Liver (tissue), 2 donors: ENCODE measurements around the gene KCNMA1.

Source experiments
- FOXA1 ChIP-seq: IDR thresholded peaks from 2 replicates; pipeline ENCODE4 v1.6.1; 2016; ENCODE audit warnings: antibody characterized with exemption
- TF ChIP-seq, protein P1 (sequence below): fragments of 150-350 bp; IDR thresholded peaks from 2 replicates; pipeline ENCODE4 v1.5.1; 2017; ENCODE audit warnings: improper control_type of control experiment, low read depth, low read length; ENCODE audit not compliant: missing input control
- TF ChIP-seq, protein P2 (sequence below): IDR thresholded peaks from 2 replicates; pipeline ENCODE4 v1.6.1; 2016; ENCODE audit warnings: antibody characterized with exemption
- donor health status: healthy.

DNA sequence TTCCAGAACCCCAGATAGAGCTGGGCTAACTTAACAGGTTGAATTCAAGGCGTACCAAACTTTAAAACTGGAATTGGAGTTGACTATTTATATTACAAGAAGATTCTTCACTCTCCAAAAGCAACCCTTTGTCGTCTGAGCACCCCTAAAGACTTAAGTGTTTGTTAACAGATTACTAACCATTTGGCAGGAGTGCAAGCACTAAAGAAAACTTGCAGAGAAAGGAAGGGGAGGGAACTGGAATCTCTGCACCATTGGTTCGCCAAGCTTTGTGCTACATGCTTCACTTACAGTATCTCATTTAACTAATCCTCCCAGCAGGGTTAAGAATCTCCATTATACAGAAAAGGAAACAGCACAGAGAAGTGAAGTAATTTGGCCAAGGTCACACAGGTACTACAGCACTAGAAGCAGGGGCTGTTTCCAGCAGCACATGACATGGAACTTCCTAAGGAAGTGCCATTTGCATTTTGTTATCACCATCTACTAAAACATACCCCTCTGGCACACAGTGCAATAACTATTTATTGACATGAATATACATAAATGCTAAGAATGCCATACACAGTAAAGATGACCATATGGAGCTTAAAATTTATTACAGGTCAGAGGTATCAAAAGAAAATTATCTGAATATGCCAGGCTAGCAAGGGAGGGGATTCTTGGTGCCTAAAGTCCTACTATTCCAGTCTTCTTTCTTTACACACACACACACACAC lies 201.2 kb downstream of the KCNMA1 start:
- TF ChIP-seq, protein P1, sequence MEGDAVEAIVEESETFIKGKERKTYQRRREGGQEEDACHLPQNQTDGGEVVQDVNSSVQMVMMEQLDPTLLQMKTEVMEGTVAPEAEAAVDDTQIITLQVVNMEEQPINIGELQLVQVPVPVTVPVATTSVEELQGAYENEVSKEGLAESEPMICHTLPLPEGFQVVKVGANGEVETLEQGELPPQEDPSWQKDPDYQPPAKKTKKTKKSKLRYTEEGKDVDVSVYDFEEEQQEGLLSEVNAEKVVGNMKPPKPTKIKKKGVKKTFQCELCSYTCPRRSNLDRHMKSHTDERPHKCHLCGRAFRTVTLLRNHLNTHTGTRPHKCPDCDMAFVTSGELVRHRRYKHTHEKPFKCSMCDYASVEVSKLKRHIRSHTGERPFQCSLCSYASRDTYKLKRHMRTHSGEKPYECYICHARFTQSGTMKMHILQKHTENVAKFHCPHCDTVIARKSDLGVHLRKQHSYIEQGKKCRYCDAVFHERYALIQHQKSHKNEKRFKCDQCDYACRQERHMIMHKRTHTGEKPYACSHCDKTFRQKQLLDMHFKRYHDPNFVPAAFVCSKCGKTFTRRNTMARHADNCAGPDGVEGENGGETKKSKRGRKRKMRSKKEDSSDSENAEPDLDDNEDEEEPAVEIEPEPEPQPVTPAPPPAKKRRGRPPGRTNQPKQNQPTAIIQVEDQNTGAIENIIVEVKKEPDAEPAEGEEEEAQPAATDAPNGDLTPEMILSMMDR = no peak
- TF ChIP-seq, protein P2, sequence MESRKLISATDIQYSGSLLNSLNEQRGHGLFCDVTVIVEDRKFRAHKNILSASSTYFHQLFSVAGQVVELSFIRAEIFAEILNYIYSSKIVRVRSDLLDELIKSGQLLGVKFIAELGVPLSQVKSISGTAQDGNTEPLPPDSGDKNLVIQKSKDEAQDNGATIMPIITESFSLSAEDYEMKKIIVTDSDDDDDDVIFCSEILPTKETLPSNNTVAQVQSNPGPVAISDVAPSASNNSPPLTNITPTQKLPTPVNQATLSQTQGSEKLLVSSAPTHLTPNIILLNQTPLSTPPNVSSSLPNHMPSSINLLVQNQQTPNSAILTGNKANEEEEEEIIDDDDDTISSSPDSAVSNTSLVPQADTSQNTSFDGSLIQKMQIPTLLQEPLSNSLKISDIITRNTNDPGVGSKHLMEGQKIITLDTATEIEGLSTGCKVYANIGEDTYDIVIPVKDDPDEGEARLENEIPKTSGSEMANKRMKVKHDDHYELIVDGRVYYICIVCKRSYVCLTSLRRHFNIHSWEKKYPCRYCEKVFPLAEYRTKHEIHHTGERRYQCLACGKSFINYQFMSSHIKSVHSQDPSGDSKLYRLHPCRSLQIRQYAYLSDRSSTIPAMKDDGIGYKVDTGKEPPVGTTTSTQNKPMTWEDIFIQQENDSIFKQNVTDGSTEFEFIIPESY = no peak
- no peak for TF ChIP-seq FOXA1
